Stomach smooth muscle (tissue), 2 donors: Measurements from ENCODE around the gene ARHGAP15.
A peak's percentile ranks its signal among the peaks of the same experiment; 100 is the strongest.

Source experiments
- H3K27ac ChIP-seq: one replicate; pipeline ENCODE4 v1.7.0; 2013; ENCODE audit warnings: mild to moderate bottlenecking, low read length, inconsistent platforms
- H3K27me3 ChIP-seq, 2 donors: one replicate each; pipeline ENCODE4 v1.7.0; 2013; ENCODE audit warnings: low read length in 2 of 2; ENCODE audit not compliant: insufficient read depth in 2 of 2, control insufficient read depth in 1 of 2
- H3K36me3 ChIP-seq, 2 donors: one replicate each; pipeline ENCODE4 v1.7.0; 2013; ENCODE audit warnings: low read length in 2 of 2; ENCODE audit not compliant: control insufficient read depth in 2 of 2, insufficient read depth in 2 of 2
- H3K4me1 ChIP-seq: one replicate; pipeline ENCODE4 v1.7.0; 2013; ENCODE audit warnings: low read length; ENCODE audit not compliant: control insufficient read depth, insufficient read depth
- H3K4me3 ChIP-seq, 2 donors: one replicate each; pipeline ENCODE4 v1.7.0; 2013; ENCODE audit warnings: low read length in 2 of 2
- H3K9ac ChIP-seq, 2 donors: one replicate each; pipeline ENCODE4 v1.7.0; 2013; ENCODE audit warnings: low read length in 2 of 2, mild to moderate bottlenecking in 1 of 2
- H3K9me3 ChIP-seq, 2 donors: one replicate each; pipeline ENCODE4 v1.7.0; 2013; ENCODE audit warnings: low read length in 2 of 2; ENCODE audit not compliant: control insufficient read depth in 2 of 2
- donor health status: healthy.
- donor health status: Pancreatic carcinoma.

The ARHGAP15 gene

DNA sequence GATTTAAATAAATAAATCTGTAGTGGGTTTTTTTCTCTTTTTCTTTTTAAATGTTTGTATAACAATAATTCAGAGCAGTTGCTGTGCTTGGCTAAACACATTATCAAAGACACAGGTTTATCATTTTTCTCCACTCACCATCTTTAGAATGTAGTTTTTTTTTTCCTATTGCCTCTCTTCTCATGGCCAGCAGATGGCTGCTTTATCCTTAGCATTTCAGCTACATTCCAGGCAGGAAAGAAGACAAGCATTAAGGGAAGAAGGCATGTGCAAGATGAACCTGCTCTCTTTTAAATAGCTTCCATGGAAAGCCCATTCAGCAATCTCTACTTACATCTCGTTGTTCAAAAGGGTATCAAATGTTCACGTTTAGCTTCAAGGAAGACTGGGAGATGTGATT is 42.6 kb downstream of the ARHGAP15 start:
- H3K9me3 ChIP-seq = no peaks in the 10 kb centered on the region
- H3K9ac ChIP-seq = no peak overlapping the region
- H3K4me3 ChIP-seq = no peak overlapping the region
- no peaks in the 10 kb centered on the region for H3K36me3 ChIP-seq
- no peaks in the 10 kb centered on the region for H3K4me1 ChIP-seq
- no peaks in the 10 kb centered on the region for H3K27me3 ChIP-seq
- no peak overlapping the region for H3K27ac ChIP-seq

DNA sequence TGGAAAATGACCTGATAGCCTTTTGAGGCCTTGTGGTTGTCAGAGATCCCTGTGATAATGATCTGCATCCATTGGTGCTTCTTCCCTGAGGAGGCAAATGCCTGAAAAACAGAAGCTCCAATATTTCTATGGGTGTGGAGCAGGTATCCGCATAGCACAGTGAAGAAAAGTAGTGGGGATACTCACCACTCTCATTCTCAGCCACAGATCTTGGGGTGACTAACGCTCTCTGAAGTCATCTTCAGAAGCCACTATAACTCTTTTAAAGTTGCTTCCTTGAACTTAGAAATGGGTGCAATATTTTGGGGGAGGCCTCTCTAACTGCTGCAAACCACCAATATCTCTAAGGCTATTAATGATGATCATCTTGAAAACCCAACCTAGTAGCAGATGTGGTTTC is 46.2 kb downstream of the ARHGAP15 start:
- H3K4me1 ChIP-seq = no peaks in the 10 kb centered on the region
- no peaks in the 10 kb centered on the region for H3K36me3 ChIP-seq
- H3K4me3 ChIP-seq = no peak overlapping the region
- H3K27ac ChIP-seq = no peak overlapping the region
- H3K9me3 ChIP-seq = no peaks in the 10 kb centered on the region
- H3K27me3 ChIP-seq = no peaks in the 10 kb centered on the region
- H3K9ac ChIP-seq = no peak overlapping the region

DNA sequence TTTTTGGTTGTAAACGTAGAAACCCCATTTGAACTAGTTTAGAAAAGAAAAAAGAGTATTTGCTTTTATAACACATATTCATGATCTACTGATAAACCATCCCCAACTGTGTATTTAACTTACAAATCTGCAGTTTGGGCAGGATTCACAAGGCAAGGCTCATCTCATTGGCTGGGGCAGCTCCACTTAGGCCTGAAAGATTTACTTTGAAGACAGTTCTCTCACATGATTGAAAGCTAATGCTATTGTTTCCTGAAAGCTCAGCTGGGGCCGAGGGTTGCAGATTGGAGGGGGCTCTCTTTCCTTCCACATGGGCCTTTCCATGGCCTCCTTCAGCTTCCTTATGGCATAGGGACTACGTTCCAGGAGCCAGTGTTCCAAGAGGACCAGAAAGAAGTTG is 47.4 kb downstream of the ARHGAP15 start:
- Histone ChIP-seq H3K36me3 (no peaks in the 10 kb centered on the region), H3K9ac (no peak overlapping the region), H3K4me3 (no peak overlapping the region), H3K9me3 (no peaks in the 10 kb centered on the region), H3K27ac (no peak overlapping the region), H3K4me1 (no peaks in the 10 kb centered on the region), H3K27me3 (no peaks in the 10 kb centered on the region)

DNA sequence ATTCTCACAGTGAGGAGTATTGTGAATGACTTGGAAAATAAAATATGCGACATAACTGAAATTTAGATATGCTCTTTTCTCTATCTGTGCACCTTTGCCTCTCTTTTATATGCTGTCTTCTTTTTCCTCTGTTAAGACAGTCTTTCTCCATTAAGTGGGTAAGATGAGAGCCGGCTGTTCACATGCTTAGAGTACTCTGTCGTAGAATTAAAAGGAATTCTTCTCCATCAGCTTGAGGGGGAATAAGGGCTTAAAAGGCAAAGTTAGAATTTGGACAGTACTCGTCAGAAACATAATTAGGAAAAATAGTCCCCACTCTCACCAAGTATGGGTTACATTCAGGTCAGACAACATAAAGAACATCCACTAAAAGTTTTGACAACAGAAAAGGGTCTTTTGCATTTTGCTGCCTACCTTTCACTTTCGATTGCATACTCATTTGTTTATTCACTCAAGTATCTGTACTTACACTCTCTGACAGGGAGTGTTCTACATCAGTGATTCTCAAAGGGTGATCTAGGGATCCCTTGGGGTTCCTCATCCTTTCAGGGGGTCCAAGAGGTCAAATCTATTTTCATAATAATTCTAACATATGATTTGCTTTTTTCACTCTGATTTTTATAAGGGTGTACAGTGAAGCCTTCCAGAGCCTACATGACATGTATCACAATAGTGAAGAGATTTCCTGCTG is 48.0 kb downstream of the ARHGAP15 start:
- no peak overlapping the region for H3K27ac ChIP-seq
- H3K4me3 ChIP-seq = peak overlapping the region in 1 of 2 donors; percentile 30
- H3K9ac ChIP-seq = no peak overlapping the region
- no peaks in the 10 kb centered on the region for H3K27me3 ChIP-seq
- no peaks in the 10 kb centered on the region for H3K4me1 ChIP-seq
- H3K9me3 ChIP-seq = no peaks in the 10 kb centered on the region
- H3K36me3 ChIP-seq = no peaks in the 10 kb centered on the region

DNA sequence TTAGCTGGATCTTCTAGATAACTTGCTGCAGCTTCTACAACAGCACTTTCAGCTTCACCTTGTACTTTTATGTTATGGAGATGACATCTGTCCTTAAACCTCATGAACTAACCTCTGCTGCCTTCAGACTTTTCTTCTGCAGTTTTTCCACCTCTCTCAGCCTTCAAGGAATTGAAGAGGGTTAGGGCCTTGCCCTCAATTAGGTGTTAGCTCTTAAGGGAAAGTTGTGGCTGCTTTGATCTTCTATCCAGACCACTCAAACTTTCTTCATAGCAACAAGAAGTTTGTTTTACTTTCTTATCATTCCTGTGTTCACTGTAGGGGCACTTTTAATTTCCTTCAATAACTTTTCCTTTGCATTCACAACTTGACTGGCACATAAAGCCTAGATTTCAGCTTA is 52.3 kb downstream of the ARHGAP15 start:
- Histone ChIP-seq H3K4me1 (no peaks in the 10 kb centered on the region), H3K36me3 (no peaks in the 10 kb centered on the region), H3K9ac (no peak overlapping the region), H3K4me3 (no peak overlapping the region), H3K27me3 (no peaks in the 10 kb centered on the region), H3K9me3 (no peaks in the 10 kb centered on the region), H3K27ac (no peak overlapping the region)

DNA sequence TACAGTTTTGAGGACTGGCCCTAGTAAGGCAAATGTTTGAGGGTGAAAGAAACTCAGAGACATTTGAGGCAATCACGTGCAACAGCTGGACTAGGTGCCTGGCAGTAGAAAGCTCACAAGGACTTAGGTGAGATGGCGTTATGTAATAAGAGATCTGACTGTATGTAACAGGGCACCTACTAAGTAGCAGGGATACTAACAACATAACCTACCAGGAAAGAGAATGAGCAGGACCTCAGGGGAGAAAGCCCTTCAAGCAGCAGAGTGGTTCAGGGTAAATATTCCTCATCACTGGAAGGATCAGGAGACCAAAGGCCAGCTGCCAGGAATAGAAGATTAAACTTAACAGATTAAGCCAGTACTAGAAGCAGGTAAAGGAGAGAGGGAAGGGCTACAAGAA is 53.4 kb downstream of the ARHGAP15 start:
- no peaks in the 10 kb centered on the region for H3K36me3 ChIP-seq
- H3K9me3 ChIP-seq = no peaks in the 10 kb centered on the region
- H3K27me3 ChIP-seq = no peaks in the 10 kb centered on the region
- H3K9ac ChIP-seq = no peak overlapping the region
- no peaks in the 10 kb centered on the region for H3K4me1 ChIP-seq
- no peak overlapping the region for H3K27ac ChIP-seq
- no peak overlapping the region for H3K4me3 ChIP-seq

DNA sequence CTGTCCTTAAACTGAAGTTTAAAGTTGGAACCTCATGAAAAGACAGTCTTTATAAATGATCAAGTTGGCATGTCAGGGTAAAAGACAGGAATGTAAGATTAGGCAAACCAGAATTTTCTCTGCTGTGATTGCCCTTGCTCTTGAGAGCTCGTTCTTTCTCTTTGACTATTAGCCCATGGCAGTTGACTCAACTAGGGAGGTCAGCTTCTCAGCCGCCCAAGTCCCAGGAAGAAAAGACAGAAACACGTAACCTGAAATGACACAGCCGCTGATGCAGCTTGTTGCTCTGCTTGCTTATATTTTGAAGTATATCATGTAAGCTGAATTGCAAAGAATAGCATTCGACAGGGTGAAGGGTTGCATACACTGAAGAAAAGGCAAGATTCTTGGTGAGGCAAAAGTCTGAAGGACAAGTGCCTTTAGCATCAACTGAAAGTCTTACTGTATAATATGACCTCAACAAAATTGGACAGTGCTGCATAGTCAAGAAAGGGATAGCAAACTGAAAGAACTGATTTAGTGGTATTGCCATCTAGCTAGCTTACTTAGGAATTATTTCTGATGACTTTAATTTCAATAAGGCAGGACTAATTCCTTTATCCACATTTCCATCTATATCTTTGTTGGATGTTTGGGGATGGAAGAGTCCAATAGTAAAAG is 54.7 kb downstream of the ARHGAP15 start:
- no peak overlapping the region for H3K9ac ChIP-seq
- no peaks in the 10 kb centered on the region for H3K9me3 ChIP-seq
- no peaks in the 10 kb centered on the region for H3K4me1 ChIP-seq
- H3K27me3 ChIP-seq = no peaks in the 10 kb centered on the region
- no peak overlapping the region for H3K27ac ChIP-seq
- no peaks in the 10 kb centered on the region for H3K36me3 ChIP-seq
- no peak overlapping the region for H3K4me3 ChIP-seq

DNA sequence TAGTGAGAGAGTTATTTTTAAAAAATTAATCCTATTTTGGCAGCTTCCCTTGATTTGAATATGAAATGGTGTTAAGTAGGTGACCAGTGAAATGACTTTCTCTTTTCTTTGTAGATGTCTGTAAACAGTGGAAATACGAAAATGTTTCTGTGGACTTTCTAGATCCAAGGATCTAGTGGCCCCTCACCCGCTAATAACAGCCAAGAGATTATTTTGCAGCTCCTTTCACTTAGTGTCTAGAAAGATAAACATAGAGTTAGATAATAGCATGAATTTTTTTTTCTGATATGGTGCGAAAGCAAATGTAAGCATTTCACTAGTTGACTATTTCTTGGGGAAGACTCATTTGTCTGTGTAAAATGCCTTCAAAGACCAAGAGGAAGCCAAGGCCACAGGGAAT is 57.7 kb downstream of the ARHGAP15 start:
- H3K9ac ChIP-seq = no peak overlapping the region
- no peak overlapping the region for H3K27ac ChIP-seq
- H3K27me3 ChIP-seq = no peaks in the 10 kb centered on the region
- no peaks in the 10 kb centered on the region for H3K36me3 ChIP-seq
- no peak overlapping the region for H3K4me3 ChIP-seq
- H3K9me3 ChIP-seq = no peaks in the 10 kb centered on the region
- H3K4me1 ChIP-seq = no peaks in the 10 kb centered on the region

DNA sequence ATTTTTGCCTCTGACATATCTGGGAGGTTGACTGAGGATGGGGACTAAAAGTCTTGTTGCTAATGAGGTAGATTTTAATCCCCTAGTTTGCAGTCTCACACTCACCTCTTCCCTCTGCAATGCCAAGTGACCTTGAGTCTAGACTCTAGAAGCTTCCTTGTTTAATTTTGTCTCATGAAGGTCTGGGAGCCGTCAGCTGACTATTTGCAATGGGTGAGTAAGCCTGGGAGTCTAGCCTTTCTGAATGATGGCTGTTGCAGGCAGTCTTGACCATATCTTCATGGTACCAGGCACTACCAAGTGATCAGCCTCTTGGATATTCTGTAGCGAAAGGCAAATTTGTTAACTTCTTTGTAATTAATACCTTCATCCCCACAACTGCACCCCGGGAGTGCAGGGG is 61.2 kb downstream of the ARHGAP15 start:
- Histone ChIP-seq H3K4me3 (no peak overlapping the region), H3K9ac (no peak overlapping the region), H3K27ac (no peak overlapping the region), H3K9me3 (no peaks in the 10 kb centered on the region), H3K36me3 (no peaks in the 10 kb centered on the region), H3K27me3 (no peaks in the 10 kb centered on the region), H3K4me1 (no peaks in the 10 kb centered on the region)

DNA sequence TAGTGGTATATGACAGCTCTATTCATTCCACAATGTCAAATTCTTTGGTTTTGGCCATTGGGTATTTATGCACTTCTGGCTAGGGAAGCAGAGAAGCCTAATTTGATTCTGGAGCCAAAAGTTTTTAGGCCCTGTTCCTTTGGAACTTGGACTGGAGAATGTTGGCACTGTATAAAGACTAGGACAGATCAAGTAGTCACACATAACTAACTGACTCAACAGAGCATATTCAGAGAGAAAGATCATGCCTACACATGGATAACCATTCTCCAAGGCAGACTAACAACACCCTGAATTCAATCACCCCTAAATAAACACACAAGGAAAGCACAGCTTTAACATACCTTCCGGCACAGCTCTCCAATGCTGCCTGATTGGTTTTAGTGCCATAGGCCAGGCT is 62.9 kb downstream of the ARHGAP15 start:
- Histone ChIP-seq H3K9ac (no peak overlapping the region), H3K36me3 (no peaks in the 10 kb centered on the region), H3K4me1 (no peaks in the 10 kb centered on the region), H3K27ac (no peak overlapping the region), H3K9me3 (no peaks in the 10 kb centered on the region), H3K4me3 (no peak overlapping the region), H3K27me3 (no peaks in the 10 kb centered on the region)

DNA sequence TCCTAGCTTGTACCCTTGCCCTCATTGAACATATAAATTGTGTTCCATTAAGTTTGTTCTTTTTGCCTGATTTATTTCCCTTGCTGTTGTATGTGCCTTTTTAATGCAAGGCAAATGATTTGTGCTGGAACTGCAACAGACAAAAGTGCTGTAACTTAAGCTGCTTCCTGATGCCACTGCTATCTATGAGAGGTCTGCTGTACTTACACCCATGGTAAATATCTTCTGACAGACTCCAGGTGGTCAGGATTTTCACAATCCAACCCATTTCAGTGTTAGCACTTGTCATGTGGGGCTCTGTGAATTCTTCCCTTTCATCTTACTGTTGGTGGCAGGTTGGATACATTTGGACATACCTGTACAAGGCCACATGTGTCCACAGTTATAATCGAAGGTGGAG is 63.5 kb downstream of the ARHGAP15 start:
- no peaks in the 10 kb centered on the region for H3K36me3 ChIP-seq
- H3K9ac ChIP-seq = no peak overlapping the region
- no peaks in the 10 kb centered on the region for H3K4me1 ChIP-seq
- no peaks in the 10 kb centered on the region for H3K27me3 ChIP-seq
- H3K27ac ChIP-seq = no peak overlapping the region
- no peak overlapping the region for H3K4me3 ChIP-seq
- no peaks in the 10 kb centered on the region for H3K9me3 ChIP-seq
